Suprapubic skin (tissue), 4 donors: ENCODE results near the gene PEX7. TPM values are rescaled to one million over a fixed set of nuclear protein-coding genes. Genes with fewer than 3 reads are reported as not detected.

Experiments
- DNase-seq, 2 donors: peaks; one replicate each; pipeline ENCODE4 v3.0.0-alpha.2; 2019; ENCODE audit warnings: low spot score in 2 of 2
- H3K27ac ChIP-seq: fragments of 200-600 bp; sonication (generic); one replicate; pipeline ENCODE4 v1.5.1; 2019
- H3K27me3 ChIP-seq: fragments of 200-600 bp; sonication (generic); one replicate; pipeline ENCODE4 v1.5.1; 2019
- H3K36me3 ChIP-seq: fragments of 200-600 bp; sonication (generic); one replicate; pipeline ENCODE4 v1.5.1; 2019
- H3K4me1 ChIP-seq: fragments of 200-600 bp; sonication (generic); one replicate; pipeline ENCODE4 v1.5.1; 2019
- H3K4me3 ChIP-seq: fragments of 200-600 bp; sonication (generic); one replicate; pipeline ENCODE4 v1.5.1; 2019; ENCODE audit warnings: mild to moderate bottlenecking
- H3K9me3 ChIP-seq: fragments of 200-600 bp; sonication (generic); one replicate; pipeline ENCODE4 v1.5.1; 2019
- CTCF ChIP-seq, 2 donors: fragments of 200-600 bp in 1 of 2; fragments of 450-650 bp in 1 of 2; sonication (generic) in 1 of 2; IDR thresholded peaks; one replicate each; pipeline ENCODE4 v1.5.1; 2016 to 2019; ENCODE audit warnings: antibody characterized with exemption in 2 of 2, mild to moderate bottlenecking in 1 of 2, moderate library complexity in 1 of 2
- EP300 ChIP-seq: sonication (generic); formaldehyde crosslinking; IDR thresholded peaks from one replicate; pipeline ENCODE4 v1.6.1; 2017; ENCODE audit warnings: antibody characterized with exemption
- POLR2A ChIP-seq, 2 donors: fragments of 450-650 bp; IDR thresholded peaks; one replicate each; pipeline ENCODE4 v1.6.1; 2017; ENCODE audit warnings: antibody characterized with exemption in 2 of 2, mild to moderate bottlenecking in 2 of 2, moderate library complexity in 2 of 2
- POLR2AphosphoS5 ChIP-seq, 3 donors: sonication (generic); formaldehyde crosslinking; IDR thresholded peaks; one replicate each; pipeline ENCODE4 v1.6.1; 2017; ENCODE audit warnings: antibody characterized with exemption in 3 of 3
- WGBS: methylation state at CpG from one replicate; pipeline ENCODE4 v1.1.5; 2018; 5-methylcytosine and 5-hydroxymethylcytosine counted together
- total RNA-seq, 4 donors: library from RNA; depleted of rRNA; stranded (reverse); fragments of >200 nt; gene quantifications; one replicate each; pipeline ENCODE4 v1.1.0, GENCODE V29; 2016

Gene PEX7
- total RNA-seq, 4 donors from 2014 or later = 4.3 to 21.2 (median 12.4) TPM

- no peak for TF ChIP-seq EP300
- no peak for TF ChIP-seq POLR2AphosphoS5 (IDR thresholded peaks at IDR 0.05)
- no peak for TF ChIP-seq POLR2A (IDR thresholded peaks at IDR 0.05)
- no peak for TF ChIP-seq CTCF (IDR thresholded peaks at IDR 0.05)
- Histone ChIP-seq H3K4me3 (no peak overlapping the region), H3K9me3 (no peaks in the 10 kb centered on the region), H3K36me3 (no peaks in the 10 kb centered on the region), H3K4me1 (peaks cover 18% of the 10 kb centered on the region), H3K27me3 (no peaks in the 10 kb centered on the region), H3K27ac (no peak overlapping the region)
- 85% methylated on average over 2 of the region's 2 CpGs for WGBS
- no peak for DNase-seq
These were observed 27.0 kb upstream of the PEX7 start for GRCh38 chr6:136795386-136795785.

- WGBS = 93% methylated on average over 5 of the region's 5 CpGs
- Histone ChIP-seq H3K27ac (no peak overlapping the region), H3K36me3 (no peaks in the 10 kb centered on the region), H3K4me1 (peaks cover 12% of the 10 kb centered on the region), H3K27me3 (no peaks in the 10 kb centered on the region), H3K4me3 (no peak overlapping the region), H3K9me3 (no peaks in the 10 kb centered on the region)
- no peak for DNase-seq
- TF ChIP-seq CTCF (IDR thresholded peaks at IDR 0.05) (no peak), POLR2A (IDR thresholded peaks at IDR 0.05) (no peak), EP300 (no peak), POLR2AphosphoS5 (IDR thresholded peaks at IDR 0.05) (no peak)
These were observed 26.4 kb upstream of the PEX7 start for GRCh38 chr6:136795996-136796395.

- Histone ChIP-seq H3K4me3 (no peak overlapping the region), H3K9me3 (no peaks in the 10 kb centered on the region), H3K4me1 (peaks cover 10% of the 10 kb centered on the region), H3K36me3 (no peaks in the 10 kb centered on the region), H3K27ac (no peak overlapping the region), H3K27me3 (no peaks in the 10 kb centered on the region)
- TF ChIP-seq POLR2AphosphoS5 (IDR thresholded peaks at IDR 0.05) (no peak), CTCF (IDR thresholded peaks at IDR 0.05) (no peak), EP300 (no peak), POLR2A (IDR thresholded peaks at IDR 0.05) (no peak)
- no peak for DNase-seq
- 83% methylated on average over 1 of the region's 1 CpG for WGBS
These were observed 24.3 kb upstream of the PEX7 start for GRCh38 chr6:136798044-136798443.

DNA sequence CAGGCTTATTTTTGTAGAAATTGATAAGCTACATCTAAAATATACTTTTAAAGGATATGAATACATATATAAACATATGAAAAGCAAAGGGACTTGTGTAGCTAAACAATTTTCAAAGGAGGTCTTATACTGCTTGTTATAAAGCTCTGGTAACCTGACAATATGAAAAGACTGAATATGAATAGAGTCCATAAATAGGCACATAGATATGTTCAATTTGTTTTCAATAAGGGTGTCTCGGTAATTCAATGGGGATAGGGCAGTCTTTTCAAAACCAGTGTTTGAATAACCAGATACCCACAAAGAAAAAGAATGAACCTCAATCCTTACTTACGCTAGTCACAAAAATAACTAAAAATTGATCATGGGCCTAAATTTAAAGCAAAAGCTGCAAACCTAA lies 20.8 kb upstream of the PEX7 start:
- TF ChIP-seq POLR2AphosphoS5 (IDR thresholded peaks at IDR 0.05) = no peak
- TF ChIP-seq POLR2A (IDR thresholded peaks at IDR 0.05) = no peak
- no peak for TF ChIP-seq EP300
- no peak for TF ChIP-seq CTCF (IDR thresholded peaks at IDR 0.05)
- WGBS = 90% methylated on average over 2 of the region's 2 CpGs
- Histone ChIP-seq H3K4me3 (no peak overlapping the region), H3K9me3 (no peaks in the 10 kb centered on the region), H3K4me1 (no peaks in the 10 kb centered on the region), H3K27me3 (no peaks in the 10 kb centered on the region), H3K27ac (no peak overlapping the region), H3K36me3 (no peaks in the 10 kb centered on the region)
- DNase-seq = no peak

DNA sequence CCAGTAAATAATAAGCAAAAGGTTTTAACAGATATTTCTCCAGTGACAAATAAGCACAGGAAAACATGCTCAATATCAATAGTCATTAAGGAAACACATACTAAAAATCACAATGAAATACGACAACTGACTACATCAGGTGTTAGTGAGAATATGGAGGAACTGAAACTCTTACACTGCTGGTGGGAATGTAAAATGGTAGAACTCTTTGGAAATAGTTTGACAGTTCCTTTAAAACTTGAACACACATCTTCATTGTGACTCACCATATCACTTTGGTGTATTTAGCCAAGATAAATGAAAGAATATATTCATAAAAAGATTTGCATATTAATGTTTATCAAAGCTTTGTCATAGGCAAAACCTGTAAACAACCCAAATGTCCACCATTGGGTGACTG lies 18.8 kb upstream of the PEX7 start:
- Histone ChIP-seq H3K4me3 (no peak overlapping the region), H3K27me3 (no peaks in the 10 kb centered on the region), H3K4me1 (no peaks in the 10 kb centered on the region), H3K9me3 (no peaks in the 10 kb centered on the region), H3K36me3 (no peaks in the 10 kb centered on the region), H3K27ac (no peak overlapping the region)
- 86% methylated on average over 1 of the region's 1 CpG for WGBS
- no peak for TF ChIP-seq CTCF (IDR thresholded peaks at IDR 0.05)
- no peak for TF ChIP-seq POLR2A (IDR thresholded peaks at IDR 0.05)
- TF ChIP-seq EP300 = no peak
- TF ChIP-seq POLR2AphosphoS5 (IDR thresholded peaks at IDR 0.05) = no peak
- no peak for DNase-seq
